Transverse colon (tissue), 4 donors: ENCODE results near the gene HSD17B2.
"Not testable (repeated sequence)": the region's sequence is repeated elsewhere in the genome, so short reads cannot be mapped to it uniquely, and the experiment has no call there.

ENCODE experiments used
- CTCF ChIP-seq, 5 experiments: fragments of 200-600 bp in 3 of 5; fragments of 450-650 bp in 2 of 5; sonication (generic) in 3 of 5; IDR thresholded peaks; 1 replicate in 2 of 5; 2 replicates in 3 of 5; pipeline ENCODE4 v1.5.1; 2016 to 2017; ENCODE audit warnings: antibody characterized with exemption in 5 of 5, inconsistent platforms in 3 of 5, mild to moderate bottlenecking in 2 of 5, moderate library complexity in 1 of 5
- EP300 ChIP-seq: sonication (generic); formaldehyde crosslinking; IDR thresholded peaks from one replicate; pipeline ENCODE4 v1.6.1; 2017; ENCODE audit warnings: antibody characterized with exemption, low read depth
- POLR2A ChIP-seq: fragments of 450-650 bp; IDR thresholded peaks from one replicate; pipeline ENCODE4 v1.6.1; 2016; ENCODE audit warnings: antibody characterized with exemption, mild to moderate bottlenecking, moderate library complexity
- POLR2AphosphoS5 ChIP-seq, 3 donors: sonication (generic); formaldehyde crosslinking; IDR thresholded peaks; one replicate each; pipeline ENCODE4 v1.6.1; 2016; ENCODE audit warnings: antibody characterized with exemption in 3 of 3

GRCh38 chr16:82109266-82109665, 74.2 kb downstream of the HSD17B2 start:
- not testable (repeated sequence) for TF ChIP-seq CTCF (IDR thresholded peaks at IDR 0.05); POLR2AphosphoS5 (IDR thresholded peaks at IDR 0.05); EP300; POLR2A
